HG03066 (cell line): Measurements from ENCODE around the gene MLXIP.
"Not testable (repeated sequence)": the region's sequence is repeated elsewhere in the genome, so short reads cannot be mapped to it uniquely, and the experiment has no call there.

Source experiments
- ATAC-seq: cut with Tn5 transposase; IDR thresholded peaks from one replicate; pipeline ENCODE4 v1.9.1; 2021; ENCODE audit warnings: low read depth; ENCODE audit not compliant: unreplicated experiment

Gene MLXIP

DNA sequence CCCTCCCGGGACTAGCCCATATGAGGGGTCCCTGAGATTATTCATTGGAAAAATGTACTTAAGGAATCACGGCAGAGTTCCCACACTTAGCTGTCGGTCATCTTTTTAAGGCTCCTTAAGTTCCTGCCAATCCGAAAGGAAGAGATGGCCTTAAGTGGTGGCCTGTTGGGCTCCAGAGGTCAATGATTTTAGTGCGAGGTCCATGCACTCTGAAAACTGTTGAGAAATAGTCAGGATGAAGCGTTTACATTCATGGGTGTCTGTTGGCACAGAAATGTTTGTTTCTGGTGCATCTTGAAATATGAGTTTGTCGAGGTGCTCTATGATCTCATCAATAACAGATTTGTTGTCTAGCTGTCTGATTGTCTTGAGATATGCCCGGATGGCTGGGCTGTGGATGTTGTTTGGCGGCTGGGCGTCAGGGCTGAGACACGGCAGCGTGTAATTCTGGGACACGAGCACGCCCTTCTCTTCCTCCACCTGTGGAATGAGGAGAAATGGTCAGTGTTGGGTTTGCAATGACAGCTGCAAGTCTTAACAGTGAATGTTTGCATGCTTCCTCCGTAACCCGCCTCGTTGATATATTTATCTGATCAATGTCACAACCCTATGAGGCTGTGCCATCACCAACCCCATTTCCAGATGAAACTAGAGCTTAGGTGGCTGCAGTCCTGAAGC lies 93.8 kb downstream of the MLXIP start:
- no peak for ATAC-seq

DNA sequence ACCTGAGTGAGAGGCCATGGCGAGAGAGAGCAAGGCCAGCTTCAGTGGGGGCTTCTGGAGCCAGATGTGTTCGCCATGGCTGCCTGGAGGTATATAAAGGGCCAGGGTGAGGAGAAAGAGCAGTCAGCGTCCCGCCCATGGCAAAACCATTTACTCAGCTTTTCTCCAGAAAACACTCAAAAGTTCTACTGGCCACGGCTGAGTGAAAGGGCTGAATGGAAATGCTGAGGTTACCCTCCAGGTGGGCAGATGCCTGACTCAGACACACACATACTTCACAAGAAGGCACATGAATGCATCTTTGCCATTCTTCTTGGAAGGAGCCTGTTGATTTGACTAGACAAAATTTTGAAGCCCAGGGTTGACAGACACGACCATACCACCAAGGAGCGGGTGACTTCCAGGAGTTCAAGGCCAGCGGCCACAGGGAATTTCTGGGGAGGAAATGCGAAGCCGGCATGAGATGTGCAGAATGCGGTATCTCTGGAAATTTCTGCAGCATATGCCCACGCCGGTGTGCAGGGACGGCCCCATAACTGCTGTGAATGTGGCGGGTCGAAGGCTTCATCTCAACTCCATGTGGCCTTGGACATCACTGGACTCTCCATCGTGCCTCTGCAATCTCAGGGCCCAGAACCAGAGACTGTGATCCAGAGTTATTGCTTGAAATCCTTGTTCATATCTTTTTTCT lies 95.7 kb downstream of the MLXIP start, which contains the start of gene IL31:
TSS of gene IL31 (minus strand) at position 67 of the 691 bp plus-strand sequence. CDS start at position 18, 49 bp downstream.
- ATAC-seq: no peak

DNA sequence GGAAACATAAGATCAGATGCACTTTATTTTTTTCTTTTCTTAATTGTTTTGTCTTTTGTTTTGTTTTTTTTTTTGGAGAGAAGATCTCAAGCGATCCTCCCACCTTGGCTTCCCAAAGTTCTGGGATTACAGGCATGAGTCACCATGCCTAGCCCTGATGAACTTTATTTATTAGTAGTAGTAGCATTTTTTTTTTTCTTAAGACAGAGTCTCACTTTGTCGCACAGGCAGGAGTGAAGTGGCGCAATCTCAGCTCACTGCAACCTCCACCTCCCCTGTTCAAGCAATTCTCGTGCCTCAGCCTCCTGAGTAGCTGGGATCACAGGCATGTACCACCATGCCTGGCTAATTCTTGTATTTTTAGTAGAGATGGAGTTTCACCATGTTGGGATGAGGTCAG lies 97.9 kb downstream of the MLXIP start:
- not testable (repeated sequence) for ATAC-seq

DNA sequence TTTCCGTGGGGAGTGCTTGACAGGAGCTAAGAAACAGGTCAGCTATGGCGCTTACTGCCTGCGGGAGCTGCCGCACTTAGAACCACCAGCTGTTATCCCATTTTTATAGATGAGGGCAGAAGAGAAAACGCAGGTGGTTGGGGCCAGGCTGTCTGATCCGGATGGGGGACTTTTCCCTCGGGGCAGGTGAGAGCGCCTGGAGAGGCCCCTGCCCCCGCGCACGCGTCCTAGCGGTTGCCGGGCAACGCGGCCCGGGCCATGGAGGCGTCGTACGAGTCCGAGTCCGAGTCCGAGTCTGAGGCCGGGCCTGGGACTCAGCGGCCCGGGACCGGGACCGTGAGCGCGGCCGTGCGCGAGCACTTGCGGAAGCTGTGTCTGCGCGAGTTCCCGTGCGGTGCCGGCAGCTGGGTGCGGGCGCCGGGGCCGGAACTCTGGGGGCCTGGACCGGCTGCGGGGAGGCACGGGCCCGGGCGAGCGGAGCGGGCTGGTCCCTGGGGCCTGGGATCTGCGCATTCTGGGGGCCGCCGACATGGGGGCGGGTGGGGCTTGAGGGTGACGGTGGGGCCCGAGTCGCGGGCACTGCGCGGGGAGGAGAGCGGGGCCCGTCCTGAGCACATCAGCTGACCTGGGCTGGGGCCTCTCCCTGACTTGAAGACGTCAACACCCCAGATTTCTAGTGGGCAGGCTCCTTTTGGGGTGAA lies 104.5 kb downstream of the MLXIP start, which contains the start of gene LRRC43:
TSS of gene LRRC43 (plus strand) at position 237 of the 701 bp plus-strand sequence. CDS start at position 259, 22 bp downstream.
- ATAC-seq: no peak

DNA sequence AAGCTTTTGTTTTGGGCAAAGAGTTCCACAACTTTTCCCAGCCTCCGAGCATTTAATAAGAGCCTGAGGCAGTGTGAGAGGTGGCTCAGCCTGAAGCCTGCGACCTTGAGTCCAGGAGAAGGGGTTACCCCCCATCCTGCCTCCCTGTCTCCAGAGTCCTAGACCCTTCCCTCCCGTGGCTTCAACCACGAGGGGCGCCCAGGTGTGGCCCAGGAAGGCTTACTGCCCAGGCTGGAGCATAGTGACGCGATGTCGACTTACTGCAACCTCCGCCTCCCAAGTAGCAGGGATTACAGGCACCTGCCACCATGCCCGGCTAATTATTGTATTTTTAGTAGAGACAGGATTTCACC lies 105.0 kb downstream of the MLXIP start:
- ATAC-seq: no peak

DNA sequence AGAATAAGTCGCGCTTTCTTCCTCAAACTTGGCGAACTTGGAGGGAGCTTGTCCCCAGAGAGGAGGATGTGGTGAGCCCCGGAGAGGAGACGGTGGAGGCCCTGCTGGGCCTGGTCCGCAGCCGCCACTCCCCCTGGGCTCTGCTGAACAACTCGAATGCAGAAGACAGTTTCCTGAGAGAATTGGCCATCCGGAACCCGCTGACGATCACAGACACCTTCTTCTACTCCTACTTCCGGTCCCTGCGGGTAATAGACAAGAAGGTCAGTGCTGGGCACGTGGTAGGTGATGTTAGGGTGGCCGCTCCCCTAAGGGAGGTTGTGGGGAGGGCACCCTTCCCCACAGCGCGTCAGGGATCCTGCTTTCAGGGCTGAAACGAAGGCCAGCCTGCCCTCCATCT lies 106.0 kb downstream of the MLXIP start:
- no peak for ATAC-seq

DNA sequence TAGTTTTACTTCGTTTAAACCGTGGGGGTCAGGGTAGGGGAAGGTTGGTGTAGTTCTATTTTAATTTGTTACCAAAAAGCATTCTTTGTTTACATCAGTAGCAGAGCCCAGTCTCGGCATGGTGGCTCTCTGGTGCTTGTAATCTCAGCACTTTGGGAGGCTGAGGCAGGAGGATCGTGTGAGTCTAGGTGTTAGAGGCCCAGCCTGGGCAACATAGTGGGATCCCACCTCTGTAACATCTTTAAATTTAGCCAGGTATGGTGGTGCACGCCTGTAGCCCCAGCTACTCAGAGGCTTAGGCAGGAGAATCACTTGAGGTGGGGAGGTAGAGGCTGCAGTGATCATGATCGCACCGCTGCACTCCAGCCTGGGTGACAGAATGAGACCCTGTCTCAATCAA lies 106.5 kb downstream of the MLXIP start:
- ATAC-seq: no peak

DNA sequence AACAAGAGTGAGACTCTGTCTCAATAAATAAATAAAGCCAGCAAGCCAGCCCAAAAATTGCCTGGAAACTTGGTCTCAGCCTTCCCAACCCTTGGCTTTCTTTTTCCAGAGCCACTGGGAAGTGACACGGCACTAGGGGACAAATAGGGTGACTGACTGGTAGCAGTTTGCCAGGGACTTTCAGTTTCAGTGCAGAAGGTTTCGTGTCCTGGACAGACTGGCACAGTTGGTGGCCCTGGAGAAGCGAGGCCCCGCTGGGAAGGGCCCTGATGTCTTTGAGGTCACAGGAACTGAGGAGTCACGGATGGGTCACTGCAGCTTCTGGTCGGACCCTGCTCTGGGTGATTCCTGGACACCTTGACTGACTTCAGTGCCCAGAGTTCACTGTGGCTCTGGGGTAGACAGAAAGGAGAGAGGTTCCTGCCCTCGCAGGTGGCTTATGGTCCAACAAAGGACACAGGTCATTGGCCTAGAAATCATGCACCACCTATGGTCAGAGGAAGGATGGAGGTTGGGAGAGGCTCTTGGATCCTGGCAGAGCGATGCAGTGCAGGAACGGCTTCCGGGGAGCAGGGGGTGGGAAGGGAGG lies 107.0 kb downstream of the MLXIP start:
- ATAC-seq: no peak

DNA sequence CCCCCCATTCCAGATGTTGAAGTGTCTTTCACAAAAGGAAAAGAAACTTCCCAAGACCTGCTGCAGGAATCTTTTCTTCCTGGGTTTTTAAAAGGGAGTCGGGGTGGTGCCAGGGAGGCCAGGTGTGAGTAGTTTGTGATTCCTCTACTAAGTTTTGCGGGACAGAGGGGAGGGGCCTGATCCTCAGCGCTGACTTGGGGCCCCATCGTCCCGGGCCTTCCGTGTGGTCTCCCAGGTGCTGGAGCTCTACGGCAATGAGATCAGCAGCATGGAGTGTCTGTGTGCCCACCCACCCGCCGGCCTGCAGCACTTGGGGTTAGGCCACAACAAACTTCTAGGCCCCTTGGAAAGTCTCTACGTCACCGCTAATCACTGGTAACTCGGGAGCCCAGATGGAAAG lies 108.9 kb downstream of the MLXIP start:
- ATAC-seq: no peak

DNA sequence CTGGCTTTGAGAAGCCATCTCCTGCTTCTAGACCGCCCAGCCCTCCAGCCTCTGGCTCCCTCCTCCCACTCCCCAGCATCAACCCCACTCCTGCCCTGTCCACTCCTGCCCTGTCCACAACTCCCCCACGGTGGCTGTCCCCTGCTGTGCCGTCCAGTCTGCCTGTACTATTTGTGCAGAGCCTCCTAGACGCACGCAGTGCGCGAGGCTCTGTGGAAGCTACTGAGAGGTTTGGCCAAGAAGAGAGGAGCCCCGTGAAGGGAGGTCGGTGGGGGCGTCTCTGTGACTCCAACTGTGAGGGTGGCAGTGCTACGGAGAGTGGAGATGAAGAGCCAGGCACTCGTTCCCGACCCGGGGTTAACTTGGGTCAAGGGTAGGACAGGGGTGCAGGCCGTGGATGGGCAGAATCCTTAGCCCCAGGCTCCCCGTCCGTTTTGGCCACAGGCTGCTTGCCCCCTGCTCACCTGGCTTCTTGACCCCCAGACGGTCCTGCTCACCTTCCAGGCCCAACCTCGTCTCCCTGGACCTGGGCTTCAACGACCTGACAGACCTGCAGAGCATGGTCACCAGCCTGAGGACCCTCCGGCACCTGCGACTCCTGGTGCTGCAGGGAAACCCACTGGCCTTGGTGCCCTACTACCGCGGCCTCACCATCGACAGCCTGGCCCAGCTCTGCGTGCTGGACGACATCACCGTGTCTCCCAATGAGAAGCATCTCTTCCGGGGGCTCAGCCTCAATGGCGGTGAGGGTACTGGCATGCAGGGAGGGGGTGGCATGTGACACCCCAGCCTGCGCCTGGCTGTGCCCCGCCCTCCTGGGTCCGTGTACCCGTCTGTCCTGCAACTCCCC lies 111.3 kb downstream of the MLXIP start:
- no peak for ATAC-seq

DNA sequence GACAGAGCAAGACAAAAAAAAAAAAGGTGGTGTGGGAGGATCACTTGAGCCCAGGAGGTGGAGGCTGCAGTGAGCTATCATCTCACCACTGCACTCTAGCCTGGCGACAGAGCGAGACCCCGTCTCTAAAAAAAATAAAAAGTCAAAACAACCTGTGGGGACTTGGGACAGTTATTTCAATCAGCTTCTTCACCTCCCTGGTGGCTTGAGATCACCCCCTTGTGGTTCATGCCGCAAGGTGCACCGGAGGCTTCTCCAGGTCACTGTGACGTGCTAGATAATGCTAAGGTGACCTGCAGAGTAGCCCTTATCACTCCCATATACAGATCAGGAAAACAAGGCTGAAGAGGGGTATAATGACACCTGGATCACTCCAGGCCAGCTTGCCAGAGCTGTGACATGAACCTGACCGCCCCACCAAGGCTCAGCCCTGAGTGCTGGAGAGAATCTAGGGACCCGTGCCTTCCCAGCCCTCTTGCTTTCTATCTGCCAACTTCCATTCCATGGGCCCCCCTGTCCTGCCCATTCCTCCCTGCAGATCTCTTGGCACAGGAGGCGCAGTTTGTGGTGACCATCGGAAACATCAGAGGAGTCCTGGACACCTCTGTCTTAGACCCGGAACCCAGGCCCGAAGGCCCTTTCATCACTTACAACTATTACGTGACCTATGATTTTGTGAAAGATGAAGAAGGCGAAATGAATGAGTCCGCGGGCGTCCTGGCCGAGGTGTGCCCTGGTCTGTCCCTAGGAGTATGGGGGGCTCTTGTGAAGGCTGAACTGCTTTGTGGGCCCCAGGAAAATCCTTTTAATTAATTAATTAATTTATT lies 112.5 kb downstream of the MLXIP start:
- no peak for ATAC-seq

DNA sequence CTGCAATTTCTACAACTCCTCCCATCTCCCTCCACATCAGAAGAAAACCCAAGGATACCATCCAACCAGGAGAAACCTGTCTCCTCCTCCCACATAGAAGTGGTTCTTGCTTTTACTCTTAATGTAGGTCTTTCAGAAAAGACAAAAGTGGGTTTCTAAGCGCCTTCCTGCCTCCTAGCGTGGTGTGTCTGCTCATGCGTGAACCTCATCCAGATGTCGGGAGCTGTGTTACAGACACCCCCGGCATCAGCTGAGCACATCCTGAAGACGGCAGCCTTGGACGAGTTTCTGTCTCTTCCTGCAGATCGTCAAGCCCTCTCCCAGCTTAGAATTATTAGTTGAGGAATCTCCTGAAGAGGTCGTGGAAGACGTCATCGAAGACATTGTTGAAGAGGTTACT lies 113.9 kb downstream of the MLXIP start:
- no peak for ATAC-seq

DNA sequence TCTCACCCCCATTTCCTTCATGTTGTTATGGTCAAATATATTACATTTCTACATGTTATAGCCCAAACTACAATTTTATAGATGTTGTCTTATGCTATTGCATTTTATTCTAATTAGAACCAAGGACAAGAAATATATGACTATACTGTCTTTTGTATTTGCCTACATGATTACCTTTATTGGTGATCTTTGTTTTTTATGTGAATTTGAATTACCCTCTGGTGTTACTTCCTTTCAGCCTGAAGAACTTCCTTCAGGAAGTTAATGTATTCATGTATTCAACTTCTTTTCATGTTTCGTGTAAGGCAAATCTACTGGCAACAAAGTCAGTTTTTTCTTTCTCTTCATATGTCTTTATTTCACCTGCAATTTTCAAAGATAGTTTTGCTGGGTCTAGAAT lies 116.2 kb downstream of the MLXIP start:
- ATAC-seq: no peak

DNA sequence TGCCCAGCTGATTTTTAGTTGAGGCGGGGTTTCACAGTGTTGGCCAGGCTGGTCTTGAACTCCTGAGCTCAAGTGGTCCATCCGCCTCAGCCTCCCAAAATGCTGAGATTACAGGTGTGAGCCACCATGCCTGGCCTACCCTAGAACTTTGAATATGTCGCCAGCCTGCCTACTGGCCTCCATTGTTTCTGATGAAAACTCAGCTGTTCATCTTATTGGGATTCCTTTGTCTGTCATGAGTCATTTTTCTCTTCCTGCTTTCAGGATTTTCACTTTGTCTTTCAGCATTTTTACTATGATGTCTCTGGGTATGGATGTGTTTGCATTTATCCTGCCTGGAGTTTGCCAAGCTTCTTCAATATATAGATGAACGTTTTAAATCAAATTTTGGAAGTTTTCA lies 116.8 kb downstream of the MLXIP start:
- no peak for ATAC-seq
